Measurements from ENCODE around the gene DCAF6.

DNA sequence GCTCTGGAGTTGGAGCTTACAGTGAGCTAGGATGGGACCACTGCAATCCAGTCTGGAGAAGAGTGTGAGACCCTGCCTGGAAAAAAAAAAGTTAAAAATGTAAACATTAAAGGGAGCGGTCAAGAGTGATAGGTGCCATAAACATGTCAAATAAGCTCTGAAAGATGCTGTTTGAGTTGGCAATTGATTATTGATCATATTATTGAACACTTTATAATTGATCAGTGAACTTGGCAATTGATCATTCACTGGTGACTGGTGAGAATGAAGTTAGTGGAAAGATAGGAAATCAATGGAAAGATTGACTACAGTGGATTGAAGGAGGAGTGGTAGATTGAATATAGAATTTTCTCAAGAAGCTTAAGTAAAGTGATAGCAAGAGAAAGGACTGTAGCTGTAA, 64.7 kb downstream of the DCAF6 start:
- TF ChIP-seq CTCF (IDR thresholded peaks at IDR 0.05) (no peak), POLR2A (IDR thresholded peaks at IDR 0.05) (no peak)
